Coronary artery (tissue), 2 donors: ENCODE measurements around the gene GLT8D2.

Experiments
- DNase-seq: peaks from one replicate; pipeline ENCODE4 v3.0.0-alpha.2; 2017; ENCODE audit warnings: low spot score
- H3K27ac ChIP-seq, 2 donors: fragments of 200-600 bp; sonication (generic); one replicate each; pipeline ENCODE4 v1.5.1; 2016 to 2019
- H3K4me3 ChIP-seq: fragments of 200-600 bp; sonication (generic); 2 replicates; pipeline ENCODE4 v1.5.1; 2016; ENCODE audit warnings: mild to moderate bottlenecking, moderate library complexity
- CTCF ChIP-seq: fragments of 200-600 bp; sonication (generic); IDR thresholded peaks from one replicate; pipeline ENCODE4 v1.5.1; 2019; ENCODE audit warnings: antibody characterized with exemption

The GLT8D2 gene

GRCh38 chr12:104003596-104003995 lies 46.4 kb downstream of the GLT8D2 start:
- Histone ChIP-seq H3K4me3 (no peak overlapping the region), H3K27ac (no peak overlapping the region)
- no peak for TF ChIP-seq CTCF
- no peak for DNase-seq

DNA sequence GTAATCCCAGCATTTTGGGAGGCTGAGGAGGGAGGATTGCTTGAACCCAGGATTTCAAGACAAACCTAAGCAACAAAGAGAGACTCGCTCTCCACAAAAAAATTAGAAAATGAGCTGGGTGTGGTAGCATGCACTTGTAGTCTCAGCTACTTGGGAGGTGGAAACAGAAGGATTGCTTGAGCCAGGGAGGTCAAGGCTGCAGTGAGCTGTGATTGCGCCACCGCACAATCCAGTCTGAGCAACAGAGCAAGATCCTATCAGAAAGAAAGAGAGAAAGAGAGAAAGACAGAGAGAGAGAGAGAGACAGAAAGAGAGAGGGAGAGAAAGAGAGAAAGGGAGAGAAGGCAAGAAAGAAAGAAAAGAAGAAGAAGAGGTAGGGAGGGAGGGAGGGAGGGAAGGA lies 47.3 kb downstream of the GLT8D2 start:
- H3K4me3 ChIP-seq = no peak overlapping the region
- TF ChIP-seq CTCF = no peak

GRCh38 chr12:104000807-104001434 lies 49.1 kb downstream of the GLT8D2 start:
- DNase-seq = no peak
- no peak overlapping the region for H3K4me3 ChIP-seq
- no peak for TF ChIP-seq CTCF
- H3K27ac ChIP-seq = no peak overlapping the region

More for the DNA sequence above, 47.3 kb downstream of the GLT8D2 start:
- no peak overlapping the region for H3K27ac ChIP-seq
- no peak for DNase-seq

GRCh38 chr12:103998976-103999375 lies 51.0 kb downstream of the GLT8D2 start:
- no peak for TF ChIP-seq CTCF
- Histone ChIP-seq H3K27ac (no peak overlapping the region), H3K4me3 (no peak overlapping the region)
- DNase-seq = no peak

DNA sequence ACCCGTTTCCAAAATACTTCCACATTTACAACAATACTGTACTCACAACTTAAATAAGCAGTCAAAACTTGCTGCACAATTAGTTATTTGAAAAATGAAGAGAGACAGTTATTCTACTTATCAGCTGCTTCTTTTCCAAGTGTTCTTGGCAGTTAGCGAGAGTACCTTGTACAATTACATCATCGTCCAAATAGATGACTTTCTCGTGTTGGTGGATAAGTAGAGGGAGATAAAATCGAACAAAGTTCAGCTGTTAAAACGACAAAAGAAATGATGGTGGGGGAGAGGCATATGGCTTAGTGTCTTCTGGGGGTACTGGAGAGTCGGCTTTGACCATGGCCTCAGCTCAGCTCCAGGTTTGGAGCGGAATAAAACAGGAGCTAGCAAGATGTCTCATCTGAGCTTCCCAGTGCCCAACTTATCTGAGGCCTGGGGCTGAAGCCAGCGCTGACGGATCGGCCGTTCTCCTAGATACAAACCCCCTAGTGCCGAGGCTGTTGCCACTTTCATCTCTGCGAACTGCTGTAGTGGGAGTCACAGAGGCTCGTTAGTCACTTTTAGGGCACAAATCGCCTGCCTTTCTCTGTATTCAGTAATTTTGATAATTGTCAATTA lies 52.6 kb downstream of the GLT8D2 start:
- no peak for TF ChIP-seq CTCF
- no peak for DNase-seq
- peak overlapping the region; percentile 10 for H3K4me3 ChIP-seq
- H3K27ac ChIP-seq = no peak overlapping the region

GRCh38 chr12:103996595-103996994 lies 53.4 kb downstream of the GLT8D2 start:
- Histone ChIP-seq H3K27ac (no peak overlapping the region), H3K4me3 (no peak overlapping the region)
- no peak for DNase-seq
- TF ChIP-seq CTCF = no peak

DNA sequence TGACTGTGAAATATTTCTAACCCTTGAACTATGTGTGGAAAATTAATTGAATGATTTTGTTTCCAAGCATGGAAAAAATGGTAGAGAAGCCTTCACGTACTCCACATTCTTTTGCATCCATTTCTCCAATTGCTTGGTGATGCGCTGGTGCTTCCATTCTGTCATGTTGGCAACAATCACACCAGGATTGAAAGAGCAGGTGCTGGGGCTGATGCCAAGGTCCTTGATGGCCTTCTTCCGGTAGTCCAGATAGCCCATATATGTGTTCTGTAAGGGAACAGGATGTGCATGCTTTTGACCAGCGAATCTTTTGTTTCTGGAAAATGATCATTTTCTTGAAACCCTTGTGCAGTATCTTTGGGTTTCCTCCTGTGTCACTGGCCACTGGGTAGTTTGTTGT lies 55.8 kb downstream of the GLT8D2 start:
- no peak for TF ChIP-seq CTCF
- Histone ChIP-seq H3K27ac (no peak overlapping the region), H3K4me3 (no peak overlapping the region)
- no peak for DNase-seq
